H1 (cell line): Measurements from ENCODE around the gene TSPAN5. TPM values are rescaled to one million over a fixed set of nuclear protein-coding genes. Genes with fewer than 3 reads are reported as not detected.

Experiments
- CTCF ChIA-PET: fragments of 300-600 bp; sonication (Branson Sonifier 250); formaldehyde crosslinking; loops from one replicate; lab custom pipeline; 2021; ENCODE audit not compliant: partially characterized antibody; lab: Charles Lee
- POLR2A ChIA-PET: fragments of 300-600 bp; sonication (Branson Sonifier 250); formaldehyde crosslinking; loops from one replicate; lab custom pipeline; 2021; ENCODE audit warnings: inconsistent platforms; ENCODE audit not compliant: partially characterized antibody; lab: Charles Lee
- DNase-seq, 2 experiments: peaks; one replicate each; pipeline versions ENCODE4 v3.0.0 to v3.0.0-alpha.2; 2010 to 2022; ENCODE audit warnings: low spot score in 2 of 2, low read depth in 1 of 2, mixed read lengths in 1 of 2
- FAIRE-seq: peaks from 2 replicates; lab custom pipeline; 2011; peaks lifted over from hg19 to GRCh38; lab: Jason Lieb, UNC
- H2AFZ ChIP-seq: 2 replicates; pipeline ENCODE4 v1.8.1; 2012; ENCODE audit warnings: low read length, inconsistent platforms
- H2AK5ac ChIP-seq: 2 replicates; pipeline ENCODE4 v1.6.1; 2013; ENCODE audit warnings: low read depth, low read length
- H2BK120ac ChIP-seq: replicated peaks from 2 replicates; pipeline ENCODE3; 2013; ENCODE audit warnings: low read depth, low read length, inconsistent platforms
- H2BK12ac ChIP-seq: 2 replicates; pipeline ENCODE4 v1.6.1; 2013; ENCODE audit warnings: low read depth, low read length
- H2BK15ac ChIP-seq: 2 replicates; pipeline ENCODE4 v1.6.1; 2013; ENCODE audit warnings: low read length
- H2BK20ac ChIP-seq: 2 replicates; pipeline ENCODE4 v1.6.1; 2013; ENCODE audit warnings: low read length
- H2BK5ac ChIP-seq: 2 replicates; pipeline ENCODE4 v1.6.1; 2013; ENCODE audit warnings: low read depth, low read length
- H3K14ac ChIP-seq: 2 replicates; pipeline ENCODE4 v1.6.1; 2013; ENCODE audit warnings: inconsistent platforms; ENCODE audit not compliant: insufficient read length
- H3K18ac ChIP-seq: 2 replicates; pipeline ENCODE4 v1.6.1; 2013; ENCODE audit warnings: low read length; ENCODE audit errors: extremely low read depth
- H3K23ac ChIP-seq: 2 replicates; pipeline ENCODE4 v1.6.1; 2013; ENCODE audit warnings: inconsistent platforms; ENCODE audit not compliant: insufficient read length
- H3K23me2 ChIP-seq: 2 replicates; pipeline ENCODE4 v1.6.1; 2013; ENCODE audit warnings: low read depth, low read length
- H3K27ac ChIP-seq: 2 replicates; pipeline ENCODE4 v1.6.1; 2011; ENCODE audit warnings: low read depth, low read length, inconsistent platforms
- H3K27me3 ChIP-seq, 4 experiments: replicated peaks in 1 of 4; 1 replicate in 1 of 4; 2 replicates in 3 of 4; pipeline versions ENCODE4 v1.6.1 to v1.8.1; 2011 to 2013; ENCODE audit warnings: low read length in 3 of 4, mild to moderate bottlenecking in 3 of 4, inconsistent platforms in 2 of 4, mixed read lengths in 2 of 4, moderate library complexity in 1 of 4; ENCODE audit not compliant: control insufficient read depth in 3 of 4, insufficient read depth in 3 of 4; ENCODE audit errors: extremely low read depth in 1 of 4
- H3K36me3 ChIP-seq, 4 experiments: 2 replicates each; pipeline versions ENCODE4 v1.6.1 to v1.8.1; 2011 to 2013; ENCODE audit warnings: mild to moderate bottlenecking in 4 of 4, low read length in 3 of 4, moderate library complexity in 2 of 4, control low read depth in 1 of 4, inconsistent platforms in 1 of 4; ENCODE audit not compliant: insufficient read depth in 4 of 4, control insufficient read depth in 2 of 4
- H3K4ac ChIP-seq: replicated peaks from 2 replicates; pipeline ENCODE3; 2013; ENCODE audit warnings: low read length, low read depth, mixed read lengths, inconsistent platforms; ENCODE audit not compliant: insufficient read length
- H3K4me1 ChIP-seq, 4 experiments: replicated peaks in 1 of 4; 1 replicate in 1 of 4; 2 replicates in 3 of 4; pipeline versions ENCODE4 v1.6.1 to v1.8.1; 2011 to 2013; ENCODE audit warnings: low read length in 3 of 4, inconsistent platforms in 2 of 4, mixed read lengths in 1 of 4; ENCODE audit not compliant: insufficient read depth in 4 of 4, control insufficient read depth in 3 of 4
- H3K4me2 ChIP-seq, 2 experiments: 2 replicates each; pipeline versions ENCODE4 v1.6.1 to v1.8.1; 2011 to 2013; ENCODE audit warnings: low read depth in 2 of 2, low read length in 2 of 2, control low read depth in 1 of 2, inconsistent platforms in 1 of 2, mild to moderate bottlenecking in 1 of 2; ENCODE audit not compliant: insufficient read depth in 1 of 2
- H3K4me3 ChIP-seq, 4 experiments: fragments of 200-600, 300-600 bp in 1 of 4; sonication (generic), shearing (Covaris generic), sonication (Bioruptor Twin) in 1 of 4; 2 replicates each; pipeline versions ENCODE4 v1.5.1 to v1.8.1; 2011 to 2016; ENCODE audit warnings: low read length in 4 of 4, low read depth in 3 of 4, control low read depth in 2 of 4, inconsistent platforms in 2 of 4, mild to moderate bottlenecking in 2 of 4, mixed read lengths in 1 of 4, moderate library complexity in 1 of 4; ENCODE audit not compliant: insufficient read depth in 2 of 4; ENCODE audit errors: extremely low read depth in 1 of 4
- H3K56ac ChIP-seq: replicated peaks from 2 replicates; pipeline ENCODE3; 2013; ENCODE audit warnings: low read depth, mild to moderate bottlenecking, mixed read lengths, low read length, inconsistent platforms; ENCODE audit not compliant: insufficient read length
- H3K79me1 ChIP-seq: 2 replicates; pipeline ENCODE4 v1.6.1; 2013; ENCODE audit warnings: low read depth, low read length, control low read depth
- H3K79me2 ChIP-seq, 2 experiments: 2 replicates each; pipeline versions ENCODE4 v1.6.1 to v1.8.1; 2012 to 2013; ENCODE audit warnings: low read length in 2 of 2, mild to moderate bottlenecking in 2 of 2, inconsistent platforms in 1 of 2; ENCODE audit not compliant: insufficient read depth in 2 of 2, control insufficient read depth in 1 of 2
- H3K9ac ChIP-seq, 4 experiments: replicated peaks in 1 of 4; 1 replicate in 1 of 4; 2 replicates in 3 of 4; pipeline versions ENCODE4 v1.6.1 to v1.8.1; 2011 to 2013; ENCODE audit warnings: low read depth in 3 of 4, low read length in 3 of 4, control low read depth in 2 of 4, mild to moderate bottlenecking in 2 of 4, moderate library complexity in 2 of 4, inconsistent platforms in 1 of 4; ENCODE audit errors: extremely low read depth in 1 of 4
- H3K9me3 ChIP-seq, 2 experiments: 2 replicates each; pipeline versions ENCODE4 v1.6.1 to v1.8.1; 2012 to 2013; ENCODE audit warnings: mild to moderate bottlenecking in 2 of 2, moderate library complexity in 2 of 2, control low read depth in 1 of 2, inconsistent platforms in 1 of 2, low read depth in 1 of 2, low read length in 1 of 2, mixed read lengths in 1 of 2; ENCODE audit not compliant: insufficient read depth in 2 of 2
- H4K20me1 ChIP-seq, 2 experiments: replicated peaks in 1 of 2; 2 replicates each; pipeline versions ENCODE3 to v1.8.1; 2011 to 2013; ENCODE audit warnings: inconsistent platforms in 2 of 2, low read length in 2 of 2, mild to moderate bottlenecking in 1 of 2; ENCODE audit not compliant: insufficient read depth in 2 of 2, control insufficient read depth in 1 of 2
- H4K5ac ChIP-seq: 2 replicates; pipeline ENCODE4 v1.6.1; 2013; ENCODE audit warnings: low read length, low read depth, mixed read lengths, inconsistent platforms; ENCODE audit not compliant: insufficient read length
- H4K8ac ChIP-seq: 2 replicates; pipeline ENCODE4 v1.8.0; 2013; ENCODE audit warnings: mild to moderate bottlenecking, moderate library complexity, low read length, inconsistent platforms; ENCODE audit not compliant: insufficient read depth; ENCODE audit errors: extremely low read depth
- H4K91ac ChIP-seq: replicated peaks from 2 replicates; pipeline ENCODE3; 2013; ENCODE audit warnings: low read length, mixed read lengths, inconsistent platforms; ENCODE audit not compliant: insufficient read length
- ATF3 ChIP-seq: IDR thresholded peaks from 2 replicates; pipeline ENCODE4 v1.6.1; 2011; ENCODE audit warnings: low read depth, mild to moderate bottlenecking, low read length; ENCODE audit not compliant: insufficient read depth
- BCL11A ChIP-seq, 2 experiments: IDR thresholded peaks; one replicate each; pipeline ENCODE4 v1.6.1; 2011; ENCODE audit warnings: low read depth in 2 of 2, low read length in 2 of 2, mild to moderate bottlenecking in 2 of 2
- CEBPB ChIP-seq: IDR thresholded peaks from 2 replicates; pipeline ENCODE4 v1.6.1; 2012; ENCODE audit warnings: low read depth, low read length
- CHD1 ChIP-seq: IDR thresholded peaks from 2 replicates; pipeline ENCODE4 v1.6.1; 2012; ENCODE audit warnings: low read depth, low read length, improper control_type of control experiment
- CHD2 ChIP-seq: IDR thresholded peaks from 2 replicates; pipeline ENCODE4 v1.6.1; 2012; ENCODE audit warnings: low read length, improper control_type of control experiment
- EGR1 ChIP-seq: IDR thresholded peaks from 2 replicates; pipeline ENCODE4 v1.6.1; 2011; ENCODE audit warnings: low read depth, low read length, borderline replicate concordance
- MAFK ChIP-seq: IDR thresholded peaks from 2 replicates; pipeline ENCODE4 v1.6.1; 2012; ENCODE audit warnings: low read depth, mild to moderate bottlenecking, improper control_type of control experiment, low read length
- NRF1 ChIP-seq: IDR thresholded peaks from 2 replicates; pipeline ENCODE4 v1.6.1; 2011; ENCODE audit warnings: mild to moderate bottlenecking, low read depth, low read length, improper control_type of control experiment
- POU5F1 ChIP-seq: IDR thresholded peaks from 2 replicates; pipeline ENCODE4 v1.6.1; 2011; ENCODE audit warnings: low read depth, mild to moderate bottlenecking, low read length, moderate library complexity
- SP2 ChIP-seq: IDR thresholded peaks from 2 replicates; pipeline ENCODE4 v1.6.1; 2012; ENCODE audit warnings: mild to moderate bottlenecking, low read length, inconsistent platforms
- SP4 ChIP-seq: IDR thresholded peaks from 2 replicates; pipeline ENCODE4 v1.6.1; 2012; ENCODE audit warnings: low read length, inconsistent platforms
- SRF ChIP-seq: IDR thresholded peaks from 2 replicates; pipeline ENCODE4 v1.6.1; 2011; ENCODE audit warnings: mild to moderate bottlenecking, low read depth, low read length, moderate library complexity
- SUZ12 ChIP-seq: fragments of 200-600 bp; sonication (generic); IDR thresholded peaks from 2 replicates; pipeline ENCODE4 v1.6.1; 2012; ENCODE audit warnings: mild to moderate bottlenecking, inconsistent platforms, low read length, moderate library complexity, mixed read lengths
- TAF7 ChIP-seq: optimal IDR thresholded peaks from 2 replicates; pipeline ENCODE3; 2011; ENCODE audit warnings: low read depth, mild to moderate bottlenecking, inconsistent platforms, low read length, moderate library complexity, borderline replicate concordance
- TCF12 ChIP-seq: IDR thresholded peaks from 2 replicates; pipeline ENCODE4 v1.6.1; 2011; ENCODE audit warnings: low read depth, mild to moderate bottlenecking, low read length
- YY1 ChIP-seq: IDR thresholded peaks from 2 replicates; pipeline ENCODE4 v1.6.1; 2011; ENCODE audit warnings: low read depth, mild to moderate bottlenecking, low read length
- WGBS, 2 experiments: shearing (Covaris generic) in 1 of 2; methylation state at CpG; one replicate each; pipeline versions ENCODE4 v1.1.6 to v1.1.7; 2013 to 2015; ENCODE audit warnings: low lambda C conversion rate in 2 of 2, mixed read lengths in 2 of 2, inconsistent platforms in 1 of 2, low coverage in 1 of 2, missing lambda C conversion rate in 1 of 2; ENCODE audit not compliant: insufficient replicate concordance in 2 of 2, insufficient coverage in 1 of 2, insufficient read length in 1 of 2; ENCODE audit errors: extremely low coverage in 1 of 2, missing lambda C conversion rate in 1 of 2; 5-methylcytosine and 5-hydroxymethylcytosine counted together
- polyA plus RNA-seq, 7 experiments: library from polyadenylated mRNA; depleted of rRNA in 3 of 7; stranded (reverse) in 5 of 7; unstranded in 2 of 7; fragments of >200 nt in 5 of 7; fragments of 200-250 nt in 2 of 7; gene quantifications; 1 replicate in 5 of 7; 2 replicates in 1 of 7; 4 replicates in 1 of 7; pipeline versions ENCODE4 v1.2.1 to v1.2.3, GENCODE V29; 2011 to 2013; ENCODE audit warnings: missing spikeins in 2 of 7, mixed read lengths in 2 of 7
- total RNA-seq: library from RNA; stranded (reverse); fragmentation: NEBNext Ultra II Directional; extraction: Animal tissue kit (Norgen Biotek cat#: 25700); gene quantifications from 2 replicates; pipeline ENCODE4 v1.2.1, GENCODE V29; 2021

Gene TSPAN5
- total and polyA plus RNA-seq, 2 of the 8 experiments (the other 6 are each of a cell fraction or from before 2014, with no cell fraction given), result 17.6 to 21.2 TPM

GRCh38 chr4:98482503-98482846 lies 175.9 kb downstream of the TSPAN5 start:
- POLR2A ChIA-PET, result interaction anchor here (1.1 kb wide), 1 partner anchor 176 kb away, joined by 3 read pairs; the partner anchor contains the start of gene TSPAN5
- Histone ChIP-seq H3K14ac (no peak overlapping the region), H3K56ac (no peak overlapping the region), H3K79me1 (no peaks in the 10 kb centered on the region), H3K27me3 (no peaks in the 10 kb centered on the region), H4K91ac (no peak overlapping the region), H4K20me1 (no peaks in the 10 kb centered on the region), H3K4me3 (no peak overlapping the region), H2BK120ac (no peak overlapping the region), H2AK5ac (no peak overlapping the region), H3K23me2 (no peaks in the 10 kb centered on the region), H4K8ac (no peak overlapping the region), H2BK12ac (no peak overlapping the region), H3K79me2 (no peaks in the 10 kb centered on the region), H3K23ac (no peak overlapping the region), H2BK15ac (no peak overlapping the region), H2AFZ (no peak overlapping the region), H2BK5ac (0 out of 2 replicates have a peak overlapping the region, but pooled peaks have one; percentile 30), H3K27ac (no peak overlapping the region), H3K9ac (no peak overlapping the region), H3K4ac (no peak overlapping the region), H3K4me1 (peaks cover 0 to 14% (median 6%) of the 10 kb centered on the region in 4 experiments; a peak in 3 of 7 replicates), H2BK20ac (no peak overlapping the region), H4K5ac (no peak overlapping the region), H3K4me2 (no peak overlapping the region), H3K18ac (no peak overlapping the region), H3K36me3 (no peaks in the 10 kb centered on the region), H3K9me3 (no peaks in the 10 kb centered on the region)
- no peak for FAIRE-seq
- CTCF ChIA-PET, result interaction anchor here (0.9 to 3.1 kb wide), 6 partner anchors 10 to 33 kb away, joined by 3 to 12 read pairs (median 4); no protein-coding TSS in a partner anchor
- 80% methylated on average over 3 of the region's 3 CpGs; no CpG with 5 or more reads in 1 of the 2 experiments for WGBS, 2 experiments
- no peak for TF ChIP-seq NRF1
- no peak for TF ChIP-seq CHD2
- TF ChIP-seq ATF3, result no peak
- no peak for TF ChIP-seq SP2
- TF ChIP-seq YY1, result no peak
- TF ChIP-seq TAF7, result no peak
- no peak for TF ChIP-seq SP4
- TF ChIP-seq CEBPB, result no peak
- TF ChIP-seq CHD1, result no peak
- no peak for TF ChIP-seq TCF12
- no peak for TF ChIP-seq POU5F1
- TF ChIP-seq BCL11A (IDR thresholded peaks at IDR 0.05; ENCODE audit: low read depth in 2 of 2, low read length in 2 of 2), result no peak
- TF ChIP-seq SUZ12, result no peak
- no peak for TF ChIP-seq MAFK
- TF ChIP-seq EGR1, result no peak
- TF ChIP-seq SRF, result no peak
- no peak for DNase-seq
